Kidney epithelial cell (primary cell): ENCODE results near the gene MUC5B. TPM values are rescaled to one million over a fixed set of nuclear protein-coding genes. Genes with fewer than 3 reads are reported as not detected.

ENCODE experiments used
- DNase-seq: peaks from one replicate; pipeline ENCODE4 v3.0.0-alpha.2; 2010; ENCODE audit warnings: low read depth
- H3K27me3 ChIP-seq: 2 replicates; pipeline ENCODE4 v1.6.0; 2011; ENCODE audit warnings: low read length; ENCODE audit not compliant: control insufficient read depth, insufficient read depth
- H3K36me3 ChIP-seq: 2 replicates; pipeline ENCODE4 v1.5.1; 2011; ENCODE audit warnings: low read length; ENCODE audit not compliant: control insufficient read depth, insufficient read depth
- H3K4me3 ChIP-seq: 2 replicates; pipeline ENCODE4 v1.5.1; 2011; ENCODE audit warnings: low read depth, mild to moderate bottlenecking, control low read depth, low read length
- total RNA-seq: library from RNA; depleted of rRNA; stranded (reverse); fragments of >200 nt; gene quantifications from 2 replicates; pipeline ENCODE4 v1.2.3, GENCODE V29; 2015
- TF ChIP-seq, protein P1 (sequence below): IDR thresholded peaks from 2 replicates; pipeline ENCODE4 v1.5.1; 2011; ENCODE audit warnings: mild to moderate bottlenecking, moderate library complexity, low read length, control low read depth, inconsistent platforms; ENCODE audit not compliant: insufficient read depth, poor library complexity, severe bottlenecking

Gene MUC5B
- total RNA-seq, 1 donor from 2014 or later, result not detected

DNA sequence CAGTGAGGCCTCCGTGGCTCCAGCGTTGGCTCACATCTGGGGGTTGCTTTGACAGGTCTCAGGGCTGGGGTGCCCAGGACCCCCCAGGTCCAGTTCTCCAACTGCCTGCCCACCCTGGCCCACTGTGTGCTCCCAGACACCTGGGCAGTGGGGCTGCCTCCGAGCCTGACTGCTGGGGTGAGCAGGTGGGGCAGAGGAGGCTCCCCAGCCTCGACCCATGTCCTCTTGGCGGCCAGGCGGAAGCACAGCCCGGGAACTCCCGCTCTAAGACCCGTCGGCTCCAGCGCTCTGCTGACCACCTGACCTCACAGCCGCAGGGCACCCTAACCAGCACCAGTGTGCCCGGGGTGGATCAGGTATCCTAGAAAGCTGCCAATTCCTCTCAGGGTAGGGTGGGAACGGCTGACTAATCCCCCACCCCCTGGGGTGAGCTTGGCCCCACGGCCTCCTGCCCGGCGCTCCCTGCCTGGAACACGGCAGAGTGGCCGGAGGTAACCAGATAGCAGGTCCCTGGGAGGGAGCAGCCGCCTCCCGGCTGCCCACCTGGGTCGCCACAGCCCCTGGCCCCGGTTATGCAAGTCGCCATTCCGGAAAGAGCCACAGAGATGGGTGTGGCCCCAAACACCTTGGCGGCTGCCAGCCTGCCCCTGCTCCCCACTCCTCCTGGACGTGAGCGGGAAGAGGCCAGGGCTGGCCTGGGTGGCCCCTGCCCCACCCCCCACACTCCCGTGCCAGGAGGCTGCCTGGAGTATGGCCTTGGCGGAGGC, 19.2 kb upstream of the MUC5B start:
- Histone ChIP-seq H3K36me3 (no peaks in the 10 kb centered on the region), H3K27me3 (peaks cover 33% of the 10 kb centered on the region), H3K4me3 (no peak overlapping the region)
- TF ChIP-seq, protein P1, sequence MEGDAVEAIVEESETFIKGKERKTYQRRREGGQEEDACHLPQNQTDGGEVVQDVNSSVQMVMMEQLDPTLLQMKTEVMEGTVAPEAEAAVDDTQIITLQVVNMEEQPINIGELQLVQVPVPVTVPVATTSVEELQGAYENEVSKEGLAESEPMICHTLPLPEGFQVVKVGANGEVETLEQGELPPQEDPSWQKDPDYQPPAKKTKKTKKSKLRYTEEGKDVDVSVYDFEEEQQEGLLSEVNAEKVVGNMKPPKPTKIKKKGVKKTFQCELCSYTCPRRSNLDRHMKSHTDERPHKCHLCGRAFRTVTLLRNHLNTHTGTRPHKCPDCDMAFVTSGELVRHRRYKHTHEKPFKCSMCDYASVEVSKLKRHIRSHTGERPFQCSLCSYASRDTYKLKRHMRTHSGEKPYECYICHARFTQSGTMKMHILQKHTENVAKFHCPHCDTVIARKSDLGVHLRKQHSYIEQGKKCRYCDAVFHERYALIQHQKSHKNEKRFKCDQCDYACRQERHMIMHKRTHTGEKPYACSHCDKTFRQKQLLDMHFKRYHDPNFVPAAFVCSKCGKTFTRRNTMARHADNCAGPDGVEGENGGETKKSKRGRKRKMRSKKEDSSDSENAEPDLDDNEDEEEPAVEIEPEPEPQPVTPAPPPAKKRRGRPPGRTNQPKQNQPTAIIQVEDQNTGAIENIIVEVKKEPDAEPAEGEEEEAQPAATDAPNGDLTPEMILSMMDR, result no peak
- DNase-seq, result no peak

GRCh38 chr11:1204381-1205101, 18.3 kb upstream of the MUC5B start:
- Histone ChIP-seq H3K36me3 (no peaks in the 10 kb centered on the region), H3K4me3 (no peak overlapping the region), H3K27me3 (peaks cover 32% of the 10 kb centered on the region)
- DNase-seq, result no peak
- TF ChIP-seq, protein P1, result no peak

DNA sequence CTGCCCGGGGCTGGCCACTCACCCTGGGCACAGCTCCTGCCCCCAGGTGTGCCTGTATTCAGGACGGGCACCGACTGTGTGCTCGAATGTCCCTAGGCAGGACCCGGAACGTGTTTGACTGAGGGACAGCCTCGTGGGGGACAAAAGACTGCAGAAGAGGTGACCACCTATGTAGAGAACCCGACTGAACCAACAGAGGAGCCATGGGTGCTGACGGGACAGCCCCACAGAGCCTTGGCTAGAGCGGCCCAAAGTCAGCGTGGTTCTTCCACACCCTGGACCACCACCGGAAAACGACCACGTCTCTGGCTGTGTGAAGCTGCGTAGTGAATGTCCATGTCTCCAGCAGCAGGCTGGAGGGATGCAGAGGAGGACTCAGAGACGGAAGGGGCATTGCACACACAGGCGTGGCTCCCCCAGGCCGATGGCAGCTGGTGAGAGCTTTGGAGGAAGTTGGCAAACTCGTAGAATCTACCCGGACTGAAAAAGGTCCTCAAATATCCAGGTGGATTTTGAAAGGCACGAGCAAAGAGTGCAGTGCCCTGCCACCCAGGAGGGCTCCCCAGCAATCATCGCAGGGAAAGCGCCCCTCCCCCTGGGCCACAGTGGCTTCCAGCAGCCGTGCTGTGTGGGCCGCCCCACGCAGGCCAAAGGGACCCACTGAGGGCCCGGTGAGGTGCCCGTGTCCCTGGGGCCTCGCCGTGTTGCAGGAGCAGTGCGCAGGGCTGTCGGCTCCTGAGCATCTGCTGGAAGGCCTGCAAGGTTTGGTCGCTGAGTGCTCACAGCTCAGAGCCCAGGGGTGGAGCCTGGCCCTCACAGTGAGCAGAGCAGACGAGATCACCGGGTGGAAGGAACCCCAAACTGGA, 17.5 kb upstream of the MUC5B start:
- Histone ChIP-seq H3K27me3 (peaks cover 27% of the 10 kb centered on the region), H3K4me3 (no peak overlapping the region), H3K36me3 (no peaks in the 10 kb centered on the region)
- no peak for DNase-seq
- TF ChIP-seq, protein P1, result no peak

DNA sequence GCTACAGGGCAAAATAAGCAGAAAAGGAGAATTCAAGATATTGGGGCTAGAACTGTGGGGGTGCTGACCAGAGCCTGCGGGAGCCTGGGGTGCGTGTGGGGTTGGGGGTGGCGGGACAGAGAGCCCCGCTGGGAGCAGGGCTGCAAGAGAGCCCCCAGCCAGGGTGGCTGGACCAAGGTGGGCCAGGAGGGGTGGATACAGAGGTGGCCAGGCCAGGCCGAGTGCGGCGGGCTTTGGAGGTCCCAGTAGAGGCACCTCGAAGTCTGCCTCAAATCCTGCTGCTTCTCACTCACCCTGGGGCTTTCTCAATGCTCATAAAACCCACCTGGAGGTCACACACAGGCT, 16.9 kb upstream of the MUC5B start:
- Histone ChIP-seq H3K36me3 (no peaks in the 10 kb centered on the region), H3K27me3 (peaks cover 23% of the 10 kb centered on the region), H3K4me3 (no peak overlapping the region)
- TF ChIP-seq, protein P1, result no peak
- DNase-seq, result no peak

GRCh38 chr11:1206391-1207271, 16.2 kb upstream of the MUC5B start:
- TF ChIP-seq, protein P1, result no peak
- H3K36me3 ChIP-seq, result no peaks in the 10 kb centered on the region
- H3K27me3 ChIP-seq, result peaks cover 23% of the 10 kb centered on the region
- no peak overlapping the region for H3K4me3 ChIP-seq
- no peak for DNase-seq
